ENCODE data around the gene CALM1.

The CALM1 gene

GRCh38 chr14:90450667-90451066 lies 53.8 kb downstream of the CALM1 start:
- H3K36me3 ChIP-seq (ENCODE audit: control insufficient read depth, low read length), result no peaks in the 10 kb centered on the region
- no peaks in the 10 kb centered on the region for H3K27me3 ChIP-seq (ENCODE audit: control insufficient read depth, low read length)
- TF ChIP-seq EZH2phosphoT487 (IDR thresholded peaks at IDR 0.05; ENCODE audit: borderline replicate concordance, low read length) (no peak), CTCF (IDR thresholded peaks at IDR 0.05; ENCODE audit: low read depth, low read length, poor library complexity, severe bottlenecking) (no peak)
- H3K4me1 ChIP-seq (ENCODE audit: control insufficient read depth, low read length), result no peaks in the 10 kb centered on the region
- no peak overlapping the region for H3K27ac ChIP-seq (ENCODE audit: low read depth, low read length)
- no peak overlapping the region for H3K4me2 ChIP-seq (ENCODE audit: low read length)
- no peaks in the 10 kb centered on the region for H3K79me2 ChIP-seq (ENCODE audit: control insufficient read depth, low read length)
- H3K9me2 ChIP-seq (replicated peaks; ENCODE audit: control insufficient read depth, low read length), result no peaks in the 10 kb centered on the region
- H3K4me3 ChIP-seq (ENCODE audit: low read length), result no peak overlapping the region
- H3K9me3 ChIP-seq (ENCODE audit: control insufficient read depth, insufficient read depth, low read length), result peaks cover 2% of the 10 kb centered on the region; the same call in 1 of the 2 replicates
- no peaks in the 10 kb centered on the region for H4K20me1 ChIP-seq (ENCODE audit: control insufficient read depth, insufficient read depth, low read depth, low read length)
- H3F3A ChIP-seq (ENCODE audit: control insufficient read depth, insufficient read depth), result no peaks in the 10 kb centered on the region

- no peaks in the 10 kb centered on the region for H3K27me3 ChIP-seq (ENCODE audit: control insufficient read depth, low read length)
- H3K4me3 ChIP-seq (ENCODE audit: low read length), result no peak overlapping the region
- H3K9me2 ChIP-seq (replicated peaks; ENCODE audit: control insufficient read depth, low read length), result no peaks in the 10 kb centered on the region
- H3K9me3 ChIP-seq (ENCODE audit: control insufficient read depth, insufficient read depth, low read length), result peaks cover 2% of the 10 kb centered on the region; the same call in 1 of the 2 replicates
- no peaks in the 10 kb centered on the region for H3K36me3 ChIP-seq (ENCODE audit: control insufficient read depth, low read length)
- no peak overlapping the region for H3K27ac ChIP-seq (ENCODE audit: low read depth, low read length)
- H3K4me2 ChIP-seq (ENCODE audit: low read length), result no peak overlapping the region
- H3F3A ChIP-seq (ENCODE audit: control insufficient read depth, insufficient read depth), result no peaks in the 10 kb centered on the region
- H3K4me1 ChIP-seq (ENCODE audit: control insufficient read depth, low read length), result no peaks in the 10 kb centered on the region
- H4K20me1 ChIP-seq (ENCODE audit: control insufficient read depth, insufficient read depth, low read depth, low read length), result no peaks in the 10 kb centered on the region
- H3K79me2 ChIP-seq (ENCODE audit: control insufficient read depth, low read length), result no peaks in the 10 kb centered on the region
- TF ChIP-seq EZH2phosphoT487 (IDR thresholded peaks at IDR 0.05; ENCODE audit: borderline replicate concordance, low read length), result no peak
- TF ChIP-seq CTCF (IDR thresholded peaks at IDR 0.05; ENCODE audit: low read depth, low read length, poor library complexity, severe bottlenecking), result no peak
Observed at GRCh38 chr14:90451443-90451842, 54.6 kb downstream of the CALM1 start.

- TF ChIP-seq CTCF (IDR thresholded peaks at IDR 0.05; ENCODE audit: low read depth, low read length, poor library complexity, severe bottlenecking), result no peak
- no peak for TF ChIP-seq EZH2phosphoT487 (IDR thresholded peaks at IDR 0.05; ENCODE audit: borderline replicate concordance, low read length)
- Histone ChIP-seq H3K27ac (ENCODE audit: low read depth, low read length) (no peak overlapping the region), H3F3A (ENCODE audit: control insufficient read depth, insufficient read depth) (no peaks in the 10 kb centered on the region), H3K27me3 (ENCODE audit: control insufficient read depth, low read length) (no peaks in the 10 kb centered on the region), H3K9me2 (replicated peaks; ENCODE audit: control insufficient read depth, low read length) (no peaks in the 10 kb centered on the region), H3K9me3 (ENCODE audit: control insufficient read depth, insufficient read depth, low read length) (peaks cover 2% of the 10 kb centered on the region; the same call in 1 of the 2 replicates), H3K4me2 (ENCODE audit: low read length) (no peak overlapping the region), H3K4me1 (ENCODE audit: control insufficient read depth, low read length) (no peaks in the 10 kb centered on the region), H3K4me3 (ENCODE audit: low read length) (no peak overlapping the region), H3K36me3 (ENCODE audit: control insufficient read depth, low read length) (no peaks in the 10 kb centered on the region), H4K20me1 (ENCODE audit: control insufficient read depth, insufficient read depth, low read depth, low read length) (no peaks in the 10 kb centered on the region), H3K79me2 (ENCODE audit: control insufficient read depth, low read length) (no peaks in the 10 kb centered on the region)
Observed at GRCh38 chr14:90451961-90452360, 55.1 kb downstream of the CALM1 start.
